ENCODE data around the gene ODAD3. TPM values are rescaled to one million over a fixed set of nuclear protein-coding genes. Genes with fewer than 3 reads are reported as not detected.
"Not testable (repeated sequence)": the region's sequence is repeated elsewhere in the genome, so short reads cannot be mapped to it uniquely, and the experiment has no call there.

The ODAD3 gene
- 1.4 TPM for total RNA-seq (ENCODE audit: insufficient read depth, low replicate concordance)

DNA sequence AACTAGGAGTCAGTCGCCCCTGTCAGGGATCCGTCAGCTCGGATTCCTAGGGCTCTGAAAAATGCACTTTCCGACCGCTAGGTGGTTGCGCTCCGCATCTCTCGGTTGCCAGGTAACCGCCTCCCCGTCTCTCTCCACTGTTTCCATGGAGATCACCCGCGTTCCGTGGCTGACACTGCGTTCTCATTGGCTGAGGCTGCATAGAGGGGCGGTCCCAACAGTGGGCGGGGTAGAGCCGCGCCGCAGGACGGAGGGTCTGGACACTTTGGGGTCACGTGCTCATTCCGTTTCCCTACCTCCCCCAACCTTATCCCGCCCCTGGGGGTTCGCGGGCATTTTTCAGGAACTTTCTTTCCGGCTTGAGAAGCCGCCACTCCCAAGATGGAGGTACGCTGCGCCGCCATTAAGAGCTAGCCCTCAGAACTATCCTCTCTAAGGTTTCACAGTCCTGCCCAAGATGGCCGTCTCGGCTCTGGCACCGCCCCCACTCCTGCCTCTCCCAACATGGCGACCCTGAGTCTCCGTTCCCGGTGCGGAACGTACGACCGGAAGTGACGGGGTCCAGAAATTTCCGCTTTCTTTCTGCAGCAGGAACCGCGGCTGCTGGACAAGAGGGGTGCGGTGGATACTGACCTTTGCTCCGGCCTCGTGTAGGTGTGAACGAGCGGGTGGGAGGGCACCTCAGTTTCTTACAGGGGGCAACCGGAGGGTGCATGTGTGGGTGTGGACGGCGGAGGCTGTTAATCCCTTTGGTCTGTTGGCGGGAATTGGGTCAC, at the start of gene ODAD3, which contains the start of gene PRKCSH:
TSS of gene ODAD3 (minus strand) at position 65 of the 776 bp plus-strand sequence. CDS start 105 bp downstream, outside the sequence.
TSS of gene PRKCSH (plus strand) at position 579 of the 776 bp plus-strand sequence. CDS start 483 bp downstream, outside the sequence.
- peak; percentile 100 for DNase-seq (ENCODE audit: low spot score)

DNA sequence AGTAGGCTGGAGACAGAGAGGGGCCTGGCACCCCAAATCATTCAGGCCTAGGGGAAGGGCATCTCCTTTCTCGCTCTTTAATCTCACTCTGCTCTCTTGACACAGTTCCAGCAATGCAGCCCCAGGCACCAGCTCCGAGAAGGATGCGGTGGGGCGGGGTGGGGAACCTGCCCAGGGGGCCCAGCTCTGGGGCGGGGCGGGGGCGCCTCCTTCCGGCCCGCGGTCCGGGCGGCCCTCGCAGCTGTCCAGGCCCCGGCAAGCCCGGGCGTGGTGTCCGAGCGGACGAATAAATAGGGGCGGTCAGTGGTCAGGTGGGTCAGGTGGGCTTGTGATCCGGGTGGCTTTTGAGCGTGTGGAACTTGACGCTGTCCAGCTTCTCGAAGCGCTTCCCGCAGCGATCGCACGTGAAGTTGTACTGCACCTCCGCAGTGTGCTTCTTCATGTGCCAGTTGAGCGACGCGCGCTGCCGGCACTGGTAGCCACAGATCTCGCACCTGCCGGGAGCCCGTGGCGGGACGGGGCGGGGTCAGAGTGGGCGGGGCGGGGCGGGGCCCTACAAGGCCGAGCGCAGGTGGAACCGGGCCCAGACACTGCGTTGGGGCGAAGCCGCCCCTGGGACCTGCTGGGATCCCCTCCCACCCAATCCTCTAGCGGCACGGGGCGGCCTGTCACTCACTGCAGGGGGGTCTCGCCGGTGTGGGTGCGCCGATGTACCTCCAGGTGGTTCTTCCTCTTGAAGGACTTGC, 48.6 kb upstream of the ODAD3 start:
- no peak for DNase-seq (ENCODE audit: low spot score)

DNA sequence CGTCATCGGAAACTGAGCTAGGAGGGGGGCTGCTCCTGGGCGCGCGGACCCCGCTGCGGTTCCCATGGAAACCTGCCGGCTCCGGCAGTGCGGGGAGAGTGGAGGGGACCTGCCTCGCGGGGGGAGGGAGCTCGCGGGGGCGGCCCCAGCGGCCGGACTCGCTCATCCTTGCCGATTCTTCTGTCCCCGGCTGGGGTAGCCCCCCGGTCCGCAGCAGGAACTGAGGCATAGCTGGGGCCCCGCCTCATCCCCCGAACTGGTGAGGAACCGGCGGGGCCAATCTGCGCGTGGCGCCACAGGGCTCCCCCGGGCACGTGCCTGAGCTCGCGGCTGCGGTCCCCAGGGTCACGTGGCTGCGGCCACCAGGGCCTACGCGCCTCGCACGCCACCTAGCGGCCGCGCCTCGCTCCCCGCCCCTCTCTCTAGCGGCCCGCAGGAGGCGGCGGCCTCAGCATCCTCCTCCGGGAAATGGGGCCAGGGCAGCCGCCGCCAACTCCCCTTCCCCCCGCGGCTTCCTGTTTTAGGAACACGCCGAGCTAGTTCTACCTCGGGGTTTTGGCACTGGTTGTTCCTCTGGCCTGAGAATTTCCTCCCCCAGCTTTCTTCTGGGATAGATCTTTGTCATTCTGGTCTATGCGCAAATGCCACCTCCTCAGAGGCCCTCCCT, 47.6 kb upstream of the ODAD3 start:
- DNase-seq (ENCODE audit: low spot score): peak; percentile 69

DNA sequence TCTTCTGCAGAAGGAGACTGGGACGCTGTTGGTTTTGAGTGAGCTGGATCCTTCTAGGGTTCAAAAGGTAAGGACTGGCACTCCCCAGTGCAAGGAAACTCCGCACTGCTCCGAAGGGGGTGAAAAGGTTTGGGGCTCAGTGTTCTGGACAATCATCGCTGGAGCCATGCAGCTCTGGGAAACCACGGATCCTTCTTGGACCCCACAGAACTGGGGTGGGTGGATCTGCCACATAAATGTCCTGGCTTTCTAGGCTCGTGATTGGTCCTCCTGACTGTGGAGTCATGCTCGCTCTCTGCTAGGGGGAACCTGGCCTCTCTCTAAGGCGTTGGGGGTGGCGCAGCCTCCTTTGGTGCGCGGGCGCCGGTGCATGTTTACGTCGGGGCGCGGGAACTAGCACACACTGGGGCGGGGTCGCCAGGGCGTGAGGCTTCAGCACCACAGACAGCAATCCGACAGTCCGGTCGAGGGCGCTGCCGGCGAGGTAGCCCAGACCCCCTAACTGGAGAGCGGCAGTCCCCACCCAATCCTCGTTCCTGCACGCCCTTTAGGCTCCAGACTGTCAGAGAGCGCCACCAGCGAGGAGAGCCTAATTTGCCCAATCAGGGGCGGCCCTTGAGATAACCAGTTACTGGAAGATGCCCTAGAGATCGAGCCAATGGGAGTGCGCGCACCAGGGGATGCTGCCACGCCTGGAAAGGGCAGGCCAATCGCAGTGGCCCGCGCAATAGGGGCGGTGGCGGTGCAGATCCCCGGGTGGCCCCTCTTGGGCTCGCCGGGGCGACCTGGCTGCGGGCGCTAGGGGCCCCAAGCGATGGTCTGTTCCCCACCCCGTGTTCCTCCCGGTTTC, 46.8 kb upstream of the ODAD3 start:
- DNase-seq (ENCODE audit: low spot score): peak; percentile 86

DNA sequence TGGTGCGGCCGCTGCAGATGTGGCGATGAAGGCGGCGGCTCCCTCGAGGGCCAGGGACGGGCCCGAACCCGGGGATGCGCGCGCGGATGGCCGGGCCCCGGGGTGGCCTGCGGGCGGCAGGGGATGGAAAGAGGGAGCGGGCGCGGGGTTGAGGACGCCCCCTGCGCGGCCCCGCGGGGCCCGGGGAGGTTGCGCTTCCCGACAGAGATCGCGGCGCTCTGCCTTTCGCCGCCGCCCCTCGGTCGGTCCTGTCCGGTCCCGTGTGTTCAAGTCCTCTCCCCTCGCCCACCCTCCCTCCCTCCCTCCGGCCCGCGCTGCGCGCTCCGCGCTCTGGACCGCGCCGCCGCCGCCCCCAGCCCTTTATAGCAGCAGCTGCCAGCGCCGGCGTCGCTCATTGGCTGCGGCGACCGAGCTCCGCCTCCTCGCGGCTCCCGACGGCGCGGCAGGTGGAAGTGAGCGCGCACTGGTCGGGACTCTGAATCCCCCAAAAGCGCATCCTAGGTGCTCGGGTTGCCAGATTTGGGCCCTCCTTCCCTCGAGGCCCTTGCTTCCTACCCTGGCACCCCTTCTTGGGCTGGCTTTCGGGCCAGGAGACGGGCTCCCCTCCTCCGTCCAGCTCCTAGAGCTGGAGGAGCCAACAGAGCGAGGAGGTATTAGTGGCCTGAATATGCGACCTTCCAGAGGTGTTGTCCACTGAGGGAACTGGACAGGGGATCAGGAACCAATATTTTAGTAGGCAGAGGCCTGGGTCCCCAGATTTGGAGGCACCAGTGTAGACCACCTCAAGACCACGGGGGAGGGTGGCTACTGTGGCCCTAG, 46.0 kb upstream of the ODAD3 start, which contains the start of gene ELAVL3:
TSS of gene ELAVL3 (minus strand) at position 332 of the 819 bp plus-strand sequence. CDS start 438 bp downstream, outside the sequence.
- no peak for DNase-seq (ENCODE audit: low spot score)

DNA sequence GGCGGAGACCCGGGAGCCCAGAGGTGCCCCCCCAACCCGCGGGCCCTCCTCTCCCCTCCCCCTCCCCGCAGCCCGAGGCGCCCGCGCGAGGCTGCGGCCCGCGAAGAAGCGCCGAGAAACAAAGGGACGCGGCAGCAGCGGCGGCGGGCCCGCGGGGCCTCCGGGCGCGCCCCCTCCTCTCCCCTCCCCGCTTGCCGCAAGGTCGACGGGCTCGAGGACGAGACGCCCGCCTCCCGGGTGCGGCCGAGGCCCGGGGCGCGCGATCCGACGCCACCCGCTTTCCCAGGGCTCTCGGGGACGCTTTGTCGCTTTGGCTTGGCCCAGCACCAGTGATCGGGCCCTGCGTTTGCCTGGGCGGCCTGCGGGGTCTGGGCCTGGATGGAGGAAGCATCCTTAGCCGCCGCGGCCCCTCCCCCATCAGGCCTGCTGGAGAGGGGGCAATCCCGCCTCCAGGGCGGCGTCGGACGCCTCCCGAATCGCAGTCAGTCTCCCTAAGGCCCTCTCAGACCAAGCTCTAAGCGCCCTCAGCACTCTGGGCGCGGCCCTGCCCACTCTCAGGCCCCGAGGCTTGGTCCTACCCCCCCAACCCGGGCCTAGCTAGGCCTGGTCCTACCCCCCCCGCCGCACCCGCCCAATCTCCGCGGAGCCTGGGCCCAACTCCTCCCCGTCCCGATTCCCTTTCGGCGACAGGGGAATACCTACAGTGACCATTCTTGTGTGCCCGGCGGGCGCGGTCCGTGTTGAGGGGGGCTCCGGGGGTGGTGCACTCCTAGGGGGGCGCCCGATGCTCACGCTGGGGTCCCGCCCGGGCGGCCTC, 45.2 kb upstream of the ODAD3 start:
- DNase-seq (ENCODE audit: low spot score): no peak

DNA sequence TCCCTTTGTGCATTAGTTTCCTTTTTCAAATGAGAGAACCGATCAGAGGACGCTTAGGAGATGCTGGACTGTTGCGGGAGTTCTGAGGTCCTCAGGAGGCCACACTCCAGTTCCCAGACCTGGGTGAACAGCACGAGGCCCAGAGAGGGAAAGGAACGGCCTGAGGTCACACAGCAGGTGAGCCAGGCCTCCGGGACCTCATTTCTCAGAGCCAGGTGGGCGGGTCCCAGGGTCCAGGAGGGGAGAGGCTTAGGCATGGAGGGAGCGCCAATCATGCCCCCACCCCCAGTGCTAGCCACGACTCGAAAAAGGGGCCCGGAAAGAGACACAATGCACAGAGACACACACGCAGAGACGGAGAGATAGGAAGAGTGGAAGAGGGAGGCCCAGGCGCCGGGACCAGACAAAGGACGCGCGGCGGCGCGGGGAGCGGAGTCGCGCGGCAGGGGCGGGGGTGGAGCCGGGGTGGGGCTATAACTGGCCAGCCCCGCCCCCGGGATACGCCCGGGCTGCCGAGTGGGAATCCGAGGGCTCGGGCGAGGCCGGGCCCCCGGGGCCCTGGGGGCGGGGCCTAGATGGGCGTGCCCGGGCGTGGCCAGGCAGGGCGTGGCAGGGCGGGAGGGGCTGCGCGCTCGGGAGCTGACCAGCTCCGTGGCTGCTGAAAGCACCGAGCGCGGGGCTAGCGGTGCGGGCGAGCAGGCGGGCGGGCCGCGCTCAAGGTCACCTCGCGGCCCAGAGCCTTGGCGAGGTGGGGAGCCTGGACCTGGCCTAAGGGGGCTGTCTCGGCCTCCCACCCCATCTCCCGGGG, 44.4 kb upstream of the ODAD3 start:
- DNase-seq (ENCODE audit: low spot score): no peak

DNA sequence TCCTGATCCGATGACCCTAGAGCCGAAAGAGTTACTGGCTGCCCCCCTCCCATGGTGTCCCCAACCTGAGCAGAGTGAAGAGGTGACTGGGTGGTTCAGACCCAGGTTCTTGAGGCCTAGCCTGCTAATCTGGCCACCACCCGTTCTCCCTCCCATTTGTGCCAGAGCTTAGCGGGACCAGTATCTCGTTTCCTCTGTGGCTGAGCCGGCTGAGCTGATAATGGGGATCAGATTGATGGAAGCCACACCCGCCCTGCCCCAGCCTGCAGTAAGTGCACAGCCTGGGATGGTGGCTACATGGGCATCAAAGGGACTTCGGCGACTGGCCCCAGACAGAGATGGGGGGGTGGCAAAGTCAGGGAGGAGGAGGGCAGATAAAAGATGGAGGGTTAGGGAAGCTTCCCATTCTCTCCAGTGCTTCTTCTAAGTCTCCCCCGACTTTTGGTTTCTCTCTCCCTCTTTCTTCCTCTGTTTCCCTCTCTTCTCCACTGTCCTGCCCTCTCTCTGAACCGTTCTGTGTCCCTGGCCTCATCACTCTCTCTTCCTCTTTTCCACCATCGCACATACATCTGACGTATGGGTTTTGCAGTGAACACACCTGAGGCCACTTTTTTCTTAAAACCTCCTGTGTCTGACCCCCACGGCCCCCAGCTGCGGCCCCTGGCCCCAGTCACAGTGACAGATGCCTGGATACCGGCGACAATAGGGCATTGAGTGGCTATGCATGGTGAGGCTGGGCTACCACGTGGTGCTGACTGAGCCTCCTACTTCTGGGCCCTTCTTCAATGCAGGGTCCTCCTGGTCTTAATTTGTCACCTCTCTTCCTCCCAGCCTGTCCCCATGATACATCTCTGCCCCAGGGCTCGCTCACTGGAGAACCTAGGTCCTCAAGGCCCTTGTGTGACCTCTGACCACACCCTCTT, 43.5 kb upstream of the ODAD3 start:
- no peak for DNase-seq (ENCODE audit: low spot score)

DNA sequence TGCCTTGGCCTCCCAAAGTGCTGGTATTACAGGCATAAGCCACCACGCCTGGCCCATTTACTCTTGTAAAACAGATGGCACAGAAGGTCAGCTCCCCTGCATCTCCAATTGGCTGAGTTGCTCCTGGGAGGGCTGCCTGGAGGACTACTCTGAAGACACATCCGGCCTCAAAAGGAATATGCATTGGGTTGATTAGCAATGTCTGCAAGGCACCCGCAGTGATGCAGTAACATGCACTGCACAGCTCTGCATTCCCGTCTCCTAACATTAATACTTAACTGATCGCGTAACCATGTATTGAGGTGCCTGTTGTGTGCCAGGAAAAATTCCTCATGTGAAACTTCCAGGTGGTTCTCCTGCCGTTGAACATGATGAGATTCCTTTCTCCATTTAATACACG, 40.9 kb upstream of the ODAD3 start:
- no peak for DNase-seq (ENCODE audit: low spot score)

DNA sequence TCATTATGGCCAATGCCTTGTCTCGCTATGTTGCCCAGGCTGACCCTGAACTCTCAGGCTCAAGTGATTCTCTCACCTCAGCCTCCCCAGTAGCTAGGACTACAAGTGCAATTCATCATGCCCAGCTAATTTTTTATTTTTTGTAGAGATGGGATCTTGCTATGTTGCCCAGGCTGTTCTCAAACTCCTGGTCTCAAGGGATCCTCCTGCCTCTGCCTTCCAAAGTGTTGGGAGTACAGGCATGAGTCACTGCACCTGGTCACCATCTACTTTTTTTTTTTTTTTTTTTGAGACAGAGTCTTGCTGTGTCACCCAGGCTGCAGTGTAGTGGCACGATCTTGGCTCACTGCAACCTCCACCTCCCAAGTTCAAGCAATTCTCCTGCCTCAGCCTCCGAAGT, 40.4 kb upstream of the ODAD3 start:
- DNase-seq (ENCODE audit: low spot score): not testable (repeated sequence)

DNA sequence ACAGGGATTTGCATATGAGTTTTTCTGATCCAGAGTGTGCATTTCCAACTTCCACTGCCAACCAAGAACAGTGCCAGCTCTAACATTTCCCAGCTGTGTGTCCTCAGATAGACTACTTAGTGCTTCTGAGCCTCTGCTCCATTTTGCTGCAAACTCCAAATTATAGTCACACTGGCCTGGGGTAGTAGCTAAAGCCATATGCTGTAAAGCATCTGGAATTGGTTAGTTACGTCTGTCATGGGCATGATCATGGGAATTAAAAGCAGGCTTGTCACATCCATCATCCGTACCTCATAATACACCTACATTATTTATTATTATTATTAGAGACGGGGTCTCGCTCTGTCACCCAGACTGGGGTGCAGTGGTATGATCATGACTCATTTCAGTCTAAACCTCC, 38.8 kb upstream of the ODAD3 start:
- no peak for DNase-seq (ENCODE audit: low spot score)

DNA sequence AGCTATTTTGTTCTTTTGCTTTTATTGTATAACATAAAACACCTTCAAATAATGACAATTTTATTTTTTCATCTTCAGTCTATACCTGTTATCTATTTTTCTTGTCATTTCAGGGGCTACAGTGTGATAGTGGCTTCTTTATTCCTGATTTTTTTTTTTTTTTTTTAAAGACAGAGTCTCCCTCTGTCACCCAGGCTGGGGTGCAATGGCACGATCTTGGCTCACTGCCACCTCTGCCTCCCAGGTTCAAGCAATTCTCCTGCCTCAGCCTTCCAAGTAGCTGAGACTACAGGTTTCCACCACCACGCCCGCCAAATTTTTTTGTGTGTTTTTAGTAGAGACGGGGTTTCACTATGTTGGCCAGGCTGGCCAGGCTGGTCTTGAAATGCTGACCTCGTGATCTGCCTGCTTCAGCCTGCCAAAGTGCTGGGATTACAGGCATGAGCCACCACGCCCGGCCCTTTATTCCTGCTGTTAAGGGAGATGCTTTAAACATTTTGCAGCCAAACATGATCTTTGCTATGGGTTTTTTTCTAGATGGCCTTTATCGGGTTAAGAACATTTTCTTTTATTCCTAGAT, 33.4 kb upstream of the ODAD3 start:
- peak; percentile 66 for DNase-seq (ENCODE audit: low spot score)

DNA sequence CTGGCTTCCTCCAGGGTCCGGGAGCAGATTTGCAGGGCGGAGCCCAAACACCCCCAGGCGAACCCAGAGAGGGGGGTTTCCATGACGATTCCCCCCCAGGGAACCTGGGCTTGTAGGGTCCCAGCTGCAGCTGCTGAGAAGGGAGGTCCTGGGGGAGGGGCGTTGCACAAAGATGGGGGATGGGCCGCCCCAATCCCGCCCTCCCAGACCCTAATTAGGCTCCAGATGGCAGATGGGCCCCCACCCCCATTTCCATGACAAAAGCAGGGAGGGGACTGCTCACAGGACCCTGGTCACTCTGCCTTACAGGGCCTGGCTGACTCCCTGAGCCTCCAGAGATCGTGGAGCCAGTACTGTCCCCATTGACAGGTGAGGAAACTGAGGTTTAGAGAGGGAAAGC, 30.7 kb upstream of the ODAD3 start:
- no peak for DNase-seq (ENCODE audit: low spot score)

DNA sequence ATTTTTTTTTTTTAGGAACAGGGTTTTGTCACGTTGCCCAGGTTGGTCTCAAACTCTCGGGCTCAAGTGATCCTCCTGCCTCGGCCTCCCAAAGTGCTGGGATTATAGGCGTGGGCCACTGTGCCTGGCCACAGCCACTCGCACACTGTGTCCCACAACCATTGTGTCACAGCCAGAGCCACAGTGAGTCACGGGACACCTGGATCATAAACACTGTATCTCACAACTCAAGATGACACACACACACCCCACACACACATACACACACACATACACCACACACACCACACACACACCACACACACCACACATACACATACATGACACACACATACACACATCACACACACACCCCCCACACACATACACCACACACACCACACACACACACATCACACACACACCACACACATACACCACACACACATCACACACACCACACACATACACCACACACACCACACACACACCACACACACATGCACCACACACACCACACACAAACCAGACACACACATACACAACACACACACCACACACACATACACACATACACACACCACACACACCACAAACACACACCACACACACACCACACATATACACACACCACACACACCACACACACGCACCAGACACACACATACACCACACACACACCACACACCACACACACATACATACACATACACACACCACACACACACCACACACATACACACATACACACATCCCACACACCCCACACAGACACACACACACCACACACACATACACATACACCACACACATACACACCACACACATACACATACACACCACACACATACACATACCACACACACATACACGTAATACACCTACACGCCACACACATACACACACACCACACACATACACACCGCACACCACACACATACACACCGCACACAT, 29.7 kb upstream of the ODAD3 start:
- no peak for DNase-seq (ENCODE audit: low spot score)

DNA sequence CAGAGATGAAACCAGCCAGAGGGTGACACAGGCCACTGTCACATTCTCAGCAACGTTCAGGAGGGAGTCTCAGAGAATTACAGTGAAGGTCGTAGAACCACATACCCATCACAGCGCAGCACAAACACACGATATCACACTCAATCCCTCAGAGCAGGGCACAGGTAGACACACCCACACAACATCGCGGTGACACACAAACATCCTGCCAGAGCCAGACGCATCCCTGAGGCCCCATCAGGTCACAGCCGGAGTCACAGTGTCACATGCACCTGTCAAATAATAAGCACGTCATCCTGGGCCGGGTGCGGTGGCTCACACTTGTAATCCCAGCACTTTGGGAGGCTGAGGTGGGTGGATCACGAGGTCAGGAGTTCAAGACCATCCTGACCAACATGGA, 28.5 kb upstream of the ODAD3 start:
- no peak for DNase-seq (ENCODE audit: low spot score)

DNA sequence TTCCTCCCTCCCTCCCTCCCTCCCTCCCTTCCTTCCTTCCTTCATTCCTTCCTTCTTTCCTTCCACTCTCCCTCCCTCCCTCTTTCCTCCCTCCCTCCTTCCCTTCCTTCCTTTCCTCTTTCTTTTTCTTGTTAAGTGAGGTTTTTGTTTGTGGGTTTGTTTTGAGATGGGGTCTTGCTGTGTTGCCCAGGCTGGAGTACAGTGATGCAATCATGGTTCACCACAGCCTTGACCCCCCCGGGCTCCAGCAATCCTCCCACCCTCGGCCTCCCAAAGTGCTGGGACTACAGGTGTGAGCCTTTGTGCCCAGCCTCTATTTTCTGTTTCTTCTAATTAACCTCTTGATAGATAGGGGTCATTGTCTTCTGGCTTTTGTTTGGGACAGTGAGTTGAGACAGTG, 26.5 kb upstream of the ODAD3 start:
- DNase-seq (ENCODE audit: low spot score): no peak
